Natural killer cell (primary cell): ENCODE data around the gene PCDH9. TPM values are rescaled to one million over a fixed set of nuclear protein-coding genes. Genes with fewer than 3 reads are reported as not detected.

Experiments
- ATAC-seq, 3 donors: fragments of 150-1000 bp in 2 of 3; fragments of 200-7000 bp in 1 of 3; cut with Tn5 transposase; 1 replicate in 1 of 3; 2 replicates in 2 of 3; pipeline ENCODE4 v1.10.0; 2021; ENCODE audit warnings: mild to moderate bottlenecking in 2 of 3, moderate library complexity in 2 of 3
- DNase-seq, 2 donors: peaks; one replicate each; pipeline versions ENCODE4 v3.0.0 to v3.0.0-alpha.2; 2013 to 2021; ENCODE audit warnings: mixed read lengths in 1 of 2
- H3K27ac ChIP-seq: one replicate; pipeline ENCODE4 v1.5.1; 2013; ENCODE audit warnings: mild to moderate bottlenecking, low read length
- H3K27me3 ChIP-seq: one replicate; pipeline ENCODE4 v1.6.1; 2013; ENCODE audit warnings: low read length; ENCODE audit not compliant: control insufficient read depth, insufficient read depth
- H3K36me3 ChIP-seq: one replicate; pipeline ENCODE4 v1.6.1; 2013; ENCODE audit warnings: low read length; ENCODE audit not compliant: control insufficient read depth, insufficient read depth
- H3K4me1 ChIP-seq: one replicate; pipeline ENCODE4 v1.6.1; 2013; ENCODE audit warnings: low read length; ENCODE audit not compliant: control insufficient read depth, insufficient read depth
- H3K4me3 ChIP-seq: one replicate; pipeline ENCODE4 v1.5.1; 2013; ENCODE audit warnings: low read length
- H3K9me3 ChIP-seq: one replicate; pipeline ENCODE4 v1.6.1; 2013; ENCODE audit warnings: low read length; ENCODE audit not compliant: control insufficient read depth, insufficient read depth
- H3K27ac Mint-ChIP-seq, 2 donors: one replicate each; pipeline ENCODE4 v1.8.0; 2022; ENCODE audit warnings: mild to moderate bottlenecking in 2 of 2, mixed read lengths in 2 of 2, moderate library complexity in 1 of 2
- H3K27me3 Mint-ChIP-seq, 2 donors: one replicate each; pipeline ENCODE4 v1.8.0; 2022; ENCODE audit warnings: low read depth in 2 of 2, mixed read lengths in 2 of 2
- H3K36me3 Mint-ChIP-seq: one replicate; pipeline ENCODE4 v1.8.0; 2022; ENCODE audit warnings: mixed read lengths
- H3K4me1 Mint-ChIP-seq, 2 donors: one replicate each; pipeline ENCODE4 v1.8.0; 2022; ENCODE audit warnings: mixed read lengths in 2 of 2
- H3K4me3 Mint-ChIP-seq: one replicate; pipeline ENCODE4 v1.8.0; 2022; ENCODE audit warnings: mild to moderate bottlenecking, moderate library complexity, mixed read lengths
- H3K9me3 Mint-ChIP-seq, 2 donors: one replicate each; pipeline ENCODE4 v1.8.0; 2022; ENCODE audit warnings: mixed read lengths in 2 of 2
- WGBS: methylation state at CpG from one replicate; pipeline ENCODE4 v1.1.7; 2013; ENCODE audit warnings: missing lambda C conversion rate; ENCODE audit not compliant: insufficient coverage; 5-methylcytosine and 5-hydroxymethylcytosine counted together
- intact Hi-C: fragments of 100-400 bp; cut with micrococcal nuclease; formaldehyde crosslinking; loops from one replicate; pipeline ENCODE4 v1.14.2; 2022
- total RNA-seq, 4 donors: library from RNA; stranded (reverse); fragments of 120-200 nt in 1 of 4; gene quantifications; one replicate each; pipeline versions ENCODE4 v1.2.3 to v1.2.4, GENCODE V29; 2013 to 2022
- TF ChIP-seq, protein P1 (sequence below): fragments of 200-600 bp; IDR thresholded peaks from one replicate; pipeline ENCODE4 v1.8.0; 2022; ENCODE audit warnings: antibody characterized with exemption

The PCDH9 gene
- total RNA-seq, 3 donors from 2014 or later (not counting 1 experiment from before 2014, with no cell fraction given): 0.43 to 1.5 (median 0.68) TPM

DNA sequence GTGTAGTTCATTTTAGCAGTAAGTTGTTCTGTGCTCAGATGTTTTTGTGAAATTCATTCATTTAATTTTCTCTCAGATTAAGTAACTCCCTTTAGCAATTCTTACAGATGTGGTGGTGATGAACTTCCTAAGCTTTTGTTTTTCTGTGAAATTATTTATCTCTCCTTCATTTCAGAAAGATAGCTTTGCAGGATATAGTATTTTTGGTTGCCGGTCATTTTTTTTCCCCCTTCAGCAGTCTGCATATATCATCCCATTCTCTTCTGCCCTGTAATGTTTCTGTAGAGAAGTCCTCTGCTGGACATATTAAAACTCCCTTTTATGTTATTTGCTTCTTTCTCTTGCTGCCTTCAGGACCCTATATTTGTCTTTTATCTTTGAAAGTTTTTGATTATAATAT, 470.2 kb downstream of the PCDH9 start:
- intact Hi-C loops: no loop called here
- Histone ChIP-seq H3K27ac (no peak overlapping the region), H3K4me3 (no peak overlapping the region), H3K27me3 (no peaks in the 10 kb centered on the region), H3K9me3 (peaks cover 14% of the 10 kb centered on the region), H3K4me1 (no peaks in the 10 kb centered on the region), H3K36me3 (no peaks in the 10 kb centered on the region)
- TF ChIP-seq, protein P1, sequence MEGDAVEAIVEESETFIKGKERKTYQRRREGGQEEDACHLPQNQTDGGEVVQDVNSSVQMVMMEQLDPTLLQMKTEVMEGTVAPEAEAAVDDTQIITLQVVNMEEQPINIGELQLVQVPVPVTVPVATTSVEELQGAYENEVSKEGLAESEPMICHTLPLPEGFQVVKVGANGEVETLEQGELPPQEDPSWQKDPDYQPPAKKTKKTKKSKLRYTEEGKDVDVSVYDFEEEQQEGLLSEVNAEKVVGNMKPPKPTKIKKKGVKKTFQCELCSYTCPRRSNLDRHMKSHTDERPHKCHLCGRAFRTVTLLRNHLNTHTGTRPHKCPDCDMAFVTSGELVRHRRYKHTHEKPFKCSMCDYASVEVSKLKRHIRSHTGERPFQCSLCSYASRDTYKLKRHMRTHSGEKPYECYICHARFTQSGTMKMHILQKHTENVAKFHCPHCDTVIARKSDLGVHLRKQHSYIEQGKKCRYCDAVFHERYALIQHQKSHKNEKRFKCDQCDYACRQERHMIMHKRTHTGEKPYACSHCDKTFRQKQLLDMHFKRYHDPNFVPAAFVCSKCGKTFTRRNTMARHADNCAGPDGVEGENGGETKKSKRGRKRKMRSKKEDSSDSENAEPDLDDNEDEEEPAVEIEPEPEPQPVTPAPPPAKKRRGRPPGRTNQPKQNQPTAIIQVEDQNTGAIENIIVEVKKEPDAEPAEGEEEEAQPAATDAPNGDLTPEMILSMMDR: no peak
- peaks cover 15% of the 10 kb centered on the region for H3K36me3 Mint-ChIP-seq
- ATAC-seq: no peak
- H3K4me1 Mint-ChIP-seq: no peaks in the 10 kb centered on the region
- WGBS: no CpG with 5 or more reads among the region's 1 CpG
- H3K9me3 Mint-ChIP-seq: peaks cover 17 to 20% of the 10 kb centered on the region in 2 donors
- DNase-seq: no peak
- no peaks in the 10 kb centered on the region for H3K27me3 Mint-ChIP-seq
- no peak overlapping the region for H3K4me3 Mint-ChIP-seq
- H3K27ac Mint-ChIP-seq: no peak overlapping the region

DNA sequence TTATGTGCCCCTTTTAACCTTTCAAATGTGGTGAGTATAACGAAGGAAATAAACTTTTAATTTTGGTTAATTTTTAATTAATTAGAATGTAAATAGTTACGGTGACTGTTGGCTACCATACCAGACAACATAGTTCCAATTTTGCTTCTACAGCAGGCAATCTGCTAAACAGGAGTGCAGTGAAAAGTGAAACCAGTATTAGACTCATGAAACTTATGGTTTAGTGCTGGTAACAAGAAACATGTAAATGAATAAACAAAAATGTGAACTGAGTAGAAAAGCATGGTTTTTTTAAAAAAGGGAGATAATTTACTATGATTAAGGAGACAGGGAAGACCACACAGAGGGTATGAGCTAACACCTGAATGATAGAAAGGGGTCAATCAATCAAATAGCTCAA, 478.4 kb downstream of the PCDH9 start:
- no peaks in the 10 kb centered on the region for H3K4me1 Mint-ChIP-seq
- intact Hi-C loops: no loop called here
- TF ChIP-seq, protein P1: no peak
- DNase-seq (no peak), ATAC-seq (no peak)
- H3K36me3 ChIP-seq: no peaks in the 10 kb centered on the region
- no peak overlapping the region for H3K27ac ChIP-seq
- no peaks in the 10 kb centered on the region for H3K36me3 Mint-ChIP-seq
- H3K4me3 ChIP-seq: no peak overlapping the region
- no peaks in the 10 kb centered on the region for H3K4me1 ChIP-seq
- peaks cover 7 to 9% of the 10 kb centered on the region in 2 donors for H3K9me3 Mint-ChIP-seq
- H3K27ac Mint-ChIP-seq: no peak overlapping the region
- H3K27me3 ChIP-seq: no peaks in the 10 kb centered on the region
- H3K27me3 Mint-ChIP-seq: no peaks in the 10 kb centered on the region
- WGBS: no CpG with 5 or more reads among the region's 2 CpGs
- H3K4me3 Mint-ChIP-seq: no peak overlapping the region
- no peaks in the 10 kb centered on the region for H3K9me3 ChIP-seq

DNA sequence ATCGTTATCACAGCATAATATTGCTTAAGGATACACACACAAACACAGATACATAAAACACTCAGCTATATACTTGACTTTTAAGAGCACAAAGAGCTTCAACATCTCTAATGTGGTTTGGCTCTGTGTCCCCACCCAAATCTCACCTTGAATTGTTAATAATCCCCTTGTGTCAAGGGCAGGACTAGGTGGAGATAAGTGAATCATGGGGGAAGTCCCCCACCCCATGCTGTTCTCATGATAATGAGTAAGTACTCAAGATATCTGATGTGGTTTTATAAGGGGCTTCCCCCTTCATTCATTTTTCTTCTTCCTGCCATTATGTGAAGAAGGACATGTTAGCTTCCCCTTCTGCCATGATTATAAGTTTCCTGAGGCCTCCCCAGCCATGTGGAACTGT, 481.4 kb downstream of the PCDH9 start:
- no peak overlapping the region for H3K4me3 Mint-ChIP-seq
- intact Hi-C loops: no loop called here
- DNase-seq (no peak), ATAC-seq (no peak)
- H3K27ac ChIP-seq: no peak overlapping the region
- H3K27ac Mint-ChIP-seq: no peak overlapping the region
- no peak overlapping the region for H3K4me3 ChIP-seq
- H3K36me3 Mint-ChIP-seq: no peaks in the 10 kb centered on the region
- H3K9me3 ChIP-seq: no peaks in the 10 kb centered on the region
- TF ChIP-seq, protein P1: no peak
- WGBS: 92% methylated on average over 1 of the region's 1 CpG
- no peaks in the 10 kb centered on the region for H3K36me3 ChIP-seq
- H3K27me3 ChIP-seq: no peaks in the 10 kb centered on the region
- H3K4me1 Mint-ChIP-seq: no peaks in the 10 kb centered on the region
- peaks cover 7 to 9% of the 10 kb centered on the region in 2 donors for H3K9me3 Mint-ChIP-seq
- H3K4me1 ChIP-seq: no peaks in the 10 kb centered on the region
- H3K27me3 Mint-ChIP-seq: no peaks in the 10 kb centered on the region

DNA sequence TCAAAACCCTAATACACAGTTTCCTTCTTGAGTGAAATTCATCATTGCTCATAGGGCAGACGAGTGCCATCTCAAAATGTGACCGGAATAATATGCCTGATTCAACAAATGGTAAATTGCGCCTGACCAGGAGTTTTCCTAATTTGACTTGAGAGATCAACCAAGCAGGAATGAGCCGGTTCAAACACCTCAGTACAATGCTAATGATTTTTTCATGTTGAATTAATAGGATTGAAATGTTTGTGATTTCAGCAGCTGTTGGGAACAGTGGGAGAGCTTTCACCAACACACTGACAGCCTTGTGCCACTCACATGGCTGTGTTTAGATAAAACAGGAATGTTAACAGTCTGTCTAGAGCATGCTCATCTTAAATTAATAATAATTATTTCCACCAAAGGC, 484.8 kb downstream of the PCDH9 start:
- H3K4me1 Mint-ChIP-seq: no peaks in the 10 kb centered on the region
- H3K9me3 Mint-ChIP-seq: peaks cover 0 to under 1% of the 10 kb centered on the region in 2 donors
- TF ChIP-seq, protein P1: no peak
- Histone ChIP-seq H3K4me3 (no peak overlapping the region), H3K9me3 (no peaks in the 10 kb centered on the region), H3K36me3 (no peaks in the 10 kb centered on the region), H3K4me1 (no peaks in the 10 kb centered on the region), H3K27me3 (no peaks in the 10 kb centered on the region), H3K27ac (no peak overlapping the region)
- ATAC-seq: no peak
- H3K27ac Mint-ChIP-seq: no peak overlapping the region
- WGBS: 95% methylated on average over 4 of the region's 4 CpGs
- H3K36me3 Mint-ChIP-seq: no peaks in the 10 kb centered on the region
- H3K4me3 Mint-ChIP-seq: no peak overlapping the region
- intact Hi-C loops: no loop called here
- no peaks in the 10 kb centered on the region for H3K27me3 Mint-ChIP-seq
- DNase-seq: no peak
